ENCODE data around the gene NBL1. TPM values are rescaled to one million over a fixed set of nuclear protein-coding genes. Genes with fewer than 3 reads are reported as not detected.

NBL1 gene
- total and polyA plus RNA-seq, 10 of the 15 experiments (the other 5 are each of a cell fraction or from before 2014, with no cell fraction given), result 0.13 to 2.4 (median 0.81) TPM; not detected in 1

DNA sequence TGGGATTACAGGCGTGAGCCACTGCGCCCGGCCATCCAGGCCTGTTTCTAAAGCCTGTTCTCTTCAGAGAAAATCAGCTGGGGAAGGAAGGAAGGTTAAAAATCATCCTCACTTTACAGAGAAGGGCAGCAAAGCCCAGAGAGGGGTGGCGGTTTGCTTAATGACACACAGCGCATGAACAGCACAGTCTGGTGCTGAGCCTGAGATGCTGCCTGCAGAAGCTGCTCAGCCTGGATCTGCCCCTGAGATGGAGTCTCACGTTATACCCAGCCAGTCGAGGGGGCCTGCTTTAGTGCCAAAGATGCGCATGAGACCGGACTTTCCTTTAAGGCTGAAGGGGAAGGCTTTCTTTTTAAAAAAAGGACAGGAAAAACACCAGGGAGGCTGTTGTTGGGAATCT lies 41.9 kb downstream of the NBL1 start:
- H3K9me3 ChIP-seq (replicated peaks; ENCODE audit: control insufficient read depth, insufficient read depth, low read length), result peaks cover 18% of the 10 kb centered on the region; the same call in 2 of the 3 replicates
- ChIA-PET RAD21 (ENCODE audit: unreplicated experiment) (no interaction called here), SMC1A (ENCODE audit: uncharacterized antibody, unreplicated experiment) (no interaction called here), POLR2A (no interaction called here), CTCF (interaction anchor here (3.1 kb wide), 1 partner anchor 19 kb away, joined by 11 read pairs; no protein-coding TSS in a partner anchor)
- FAIRE-seq (no peak), ATAC-seq (no peak), DNase-seq (ENCODE audit: low read depth, low spot score) (no peak)
- no peaks in the 10 kb centered on the region for H3K27me3 ChIP-seq (replicated peaks in 1 of 2; ENCODE audit: control insufficient read depth in 2 of 2, insufficient read depth in 2 of 2, low read length in 1 of 2)
- BruUV-seq (replicated peaks), result no TSS peak
- no peaks in the 10 kb centered on the region for H3K79me2 ChIP-seq (ENCODE audit: control insufficient read depth, insufficient read depth, low read length)
- in situ Hi-C loops (cut with MboI) (no loop called here), intact Hi-C loops (cut with micrococcal nuclease; ENCODE audit: unreplicated experiment) (no loop called here)
- no peak overlapping the region for H3K27ac ChIP-seq (ENCODE audit: control insufficient read depth, insufficient read depth)
- TF ChIP-seq SP1 (IDR thresholded peaks at IDR 0.05; ENCODE audit: low read depth, low read length) (no peak), RB1 (IDR thresholded peaks at IDR 0.05; ENCODE audit: borderline replicate concordance) (no peak), SRF (IDR thresholded peaks at IDR 0.05; ENCODE audit: low read depth in 2 of 2, low read length in 2 of 2) (no peak), POLR2A (IDR thresholded peaks at IDR 0.05; ENCODE audit: low read depth, low read length) (no peak), JUNB (IDR thresholded peaks at IDR 0.05) (no peak), IKZF2 (IDR thresholded peaks at IDR 0.05) (no peak), TCF12 (IDR thresholded peaks at IDR 0.05; ENCODE audit: low read depth, low read length) (no peak), RFX5 (IDR thresholded peaks at IDR 0.05; ENCODE audit: low read depth, low read length) (no peak), RBBP5 (conservative IDR thresholded peaks at IDR 0.05) (no peak)
- TF ChIP-seq, protein P1, sequence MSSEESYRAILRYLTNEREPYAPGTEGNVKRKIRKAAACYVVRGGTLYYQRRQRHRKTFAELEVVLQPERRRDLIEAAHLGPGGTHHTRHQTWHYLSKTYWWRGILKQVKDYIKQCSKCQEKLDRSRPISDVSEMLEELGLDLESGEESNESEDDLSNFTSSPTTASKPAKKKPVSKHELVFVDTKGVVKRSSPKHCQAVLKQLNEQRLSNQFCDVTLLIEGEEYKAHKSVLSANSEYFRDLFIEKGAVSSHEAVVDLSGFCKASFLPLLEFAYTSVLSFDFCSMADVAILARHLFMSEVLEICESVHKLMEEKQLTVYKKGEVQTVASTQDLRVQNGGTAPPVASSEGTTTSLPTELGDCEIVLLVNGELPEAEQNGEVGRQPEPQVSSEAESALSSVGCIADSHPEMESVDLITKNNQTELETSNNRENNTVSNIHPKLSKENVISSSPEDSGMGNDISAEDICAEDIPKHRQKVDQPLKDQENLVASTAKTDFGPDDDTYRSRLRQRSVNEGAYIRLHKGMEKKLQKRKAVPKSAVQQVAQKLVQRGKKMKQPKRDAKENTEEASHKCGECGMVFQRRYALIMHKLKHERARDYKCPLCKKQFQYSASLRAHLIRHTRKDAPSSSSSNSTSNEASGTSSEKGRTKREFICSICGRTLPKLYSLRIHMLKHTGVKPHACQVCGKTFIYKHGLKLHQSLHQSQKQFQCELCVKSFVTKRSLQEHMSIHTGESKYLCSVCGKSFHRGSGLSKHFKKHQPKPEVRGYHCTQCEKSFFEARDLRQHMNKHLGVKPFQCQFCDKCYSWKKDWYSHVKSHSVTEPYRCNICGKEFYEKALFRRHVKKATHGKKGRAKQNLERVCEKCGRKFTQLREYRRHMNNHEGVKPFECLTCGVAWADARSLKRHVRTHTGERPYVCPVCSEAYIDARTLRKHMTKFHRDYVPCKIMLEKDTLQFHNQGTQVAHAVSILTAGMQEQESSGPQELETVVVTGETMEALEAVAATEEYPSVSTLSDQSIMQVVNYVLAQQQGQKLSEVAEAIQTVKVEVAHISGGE (CRISPR knock-in tag; IDR thresholded peaks at IDR 0.05), result no peak
- TF ChIP-seq, protein P2, sequence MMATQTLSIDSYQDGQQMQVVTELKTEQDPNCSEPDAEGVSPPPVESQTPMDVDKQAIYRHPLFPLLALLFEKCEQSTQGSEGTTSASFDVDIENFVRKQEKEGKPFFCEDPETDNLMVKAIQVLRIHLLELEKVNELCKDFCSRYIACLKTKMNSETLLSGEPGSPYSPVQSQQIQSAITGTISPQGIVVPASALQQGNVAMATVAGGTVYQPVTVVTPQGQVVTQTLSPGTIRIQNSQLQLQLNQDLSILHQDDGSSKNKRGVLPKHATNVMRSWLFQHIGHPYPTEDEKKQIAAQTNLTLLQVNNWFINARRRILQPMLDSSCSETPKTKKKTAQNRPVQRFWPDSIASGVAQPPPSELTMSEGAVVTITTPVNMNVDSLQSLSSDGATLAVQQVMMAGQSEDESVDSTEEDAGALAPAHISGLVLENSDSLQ (IDR thresholded peaks at IDR 0.05), result no peak
- TF ChIP-seq, protein P3, sequence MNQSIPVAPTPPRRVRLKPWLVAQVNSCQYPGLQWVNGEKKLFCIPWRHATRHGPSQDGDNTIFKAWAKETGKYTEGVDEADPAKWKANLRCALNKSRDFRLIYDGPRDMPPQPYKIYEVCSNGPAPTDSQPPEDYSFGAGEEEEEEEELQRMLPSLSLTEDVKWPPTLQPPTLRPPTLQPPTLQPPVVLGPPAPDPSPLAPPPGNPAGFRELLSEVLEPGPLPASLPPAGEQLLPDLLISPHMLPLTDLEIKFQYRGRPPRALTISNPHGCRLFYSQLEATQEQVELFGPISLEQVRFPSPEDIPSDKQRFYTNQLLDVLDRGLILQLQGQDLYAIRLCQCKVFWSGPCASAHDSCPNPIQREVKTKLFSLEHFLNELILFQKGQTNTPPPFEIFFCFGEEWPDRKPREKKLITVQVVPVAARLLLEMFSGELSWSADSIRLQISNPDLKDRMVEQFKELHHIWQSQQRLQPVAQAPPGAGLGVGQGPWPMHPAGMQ (IDR thresholded peaks at IDR 0.05; ENCODE audit: borderline replicate concordance), result no peak
- TF ChIP-seq, protein P4, sequence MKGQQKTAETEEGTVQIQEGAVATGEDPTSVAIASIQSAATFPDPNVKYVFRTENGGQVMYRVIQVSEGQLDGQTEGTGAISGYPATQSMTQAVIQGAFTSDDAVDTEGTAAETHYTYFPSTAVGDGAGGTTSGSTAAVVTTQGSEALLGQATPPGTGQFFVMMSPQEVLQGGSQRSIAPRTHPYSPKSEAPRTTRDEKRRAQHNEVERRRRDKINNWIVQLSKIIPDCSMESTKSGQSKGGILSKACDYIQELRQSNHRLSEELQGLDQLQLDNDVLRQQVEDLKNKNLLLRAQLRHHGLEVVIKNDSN (IDR thresholded peaks at IDR 0.05; ENCODE audit: borderline replicate concordance, extremely low read length, insufficient read depth, low read depth, low read length), result no peak
- TF ChIP-seq, protein P5, sequence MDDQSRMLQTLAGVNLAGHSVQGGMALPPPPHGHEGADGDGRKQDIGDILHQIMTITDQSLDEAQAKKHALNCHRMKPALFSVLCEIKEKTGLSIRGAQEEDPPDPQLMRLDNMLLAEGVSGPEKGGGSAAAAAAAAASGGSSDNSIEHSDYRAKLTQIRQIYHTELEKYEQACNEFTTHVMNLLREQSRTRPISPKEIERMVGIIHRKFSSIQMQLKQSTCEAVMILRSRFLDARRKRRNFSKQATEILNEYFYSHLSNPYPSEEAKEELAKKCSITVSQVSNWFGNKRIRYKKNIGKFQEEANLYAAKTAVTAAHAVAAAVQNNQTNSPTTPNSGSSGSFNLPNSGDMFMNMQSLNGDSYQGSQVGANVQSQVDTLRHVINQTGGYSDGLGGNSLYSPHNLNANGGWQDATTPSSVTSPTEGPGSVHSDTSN (IDR thresholded peaks at IDR 0.05; ENCODE audit: insufficient replicate concordance, low read depth, low read length), result no peak
- peaks cover 1 to 2% of the 10 kb centered on the region in 2 experiments; a peak in 2 of 4 replicates for H3K36me3 ChIP-seq (ENCODE audit: control insufficient read depth in 2 of 2, insufficient read depth in 2 of 2, low read length in 1 of 2)
- H3K9ac ChIP-seq (ENCODE audit: control insufficient read depth, insufficient read depth, low read length), result no peak overlapping the region
- 87% methylated on average over 9 of the region's 9 CpGs for WGBS (ENCODE audit: insufficient coverage, insufficient replicate concordance, low lambda C conversion rate, missing lambda C conversion rate)
- H3K4me1 ChIP-seq (ENCODE audit: control insufficient read depth, insufficient read depth, low read length), result no peaks in the 10 kb centered on the region
- no peak overlapping the region for H3K4me2 ChIP-seq (ENCODE audit: control insufficient read depth, insufficient read depth)
- no peak overlapping the region for H2AFZ ChIP-seq (ENCODE audit: control insufficient read depth, low read depth, low read length)
- H3K4me3 ChIP-seq, result no peak overlapping the region
- H4K20me1 ChIP-seq (ENCODE audit: control insufficient read depth, insufficient read depth), result no peaks in the 10 kb centered on the region

Data from GM12878 (cell line).